Sigmoid colon (tissue), 7 donors: Measurements from ENCODE around the gene SYT11. TPM values are rescaled to one million over a fixed set of nuclear protein-coding genes. Genes with fewer than 3 reads are reported as not detected.
A peak's percentile ranks its signal among the peaks of the same experiment; 100 is the strongest.

ENCODE experiments used
- DNase-seq: peaks from one replicate; pipeline ENCODE4 v3.0.0-alpha.2; 2019
- H3K27ac ChIP-seq, 4 donors: fragments of 200-600 bp; sonication (generic); one replicate each; pipeline ENCODE4 v1.5.1; 2016 to 2019; ENCODE audit warnings: mild to moderate bottlenecking in 1 of 4
- H3K27me3 ChIP-seq, 3 donors: fragments of 200-600 bp; sonication (generic); one replicate each; pipeline ENCODE4 v1.5.1; 2019; ENCODE audit warnings: mild to moderate bottlenecking in 1 of 3
- H3K36me3 ChIP-seq, 4 donors: fragments of 200-600 bp; sonication (generic); one replicate each; pipeline ENCODE4 v1.5.1; 2016 to 2019
- H3K4me1 ChIP-seq, 4 donors: fragments of 200-600 bp; sonication (generic); one replicate each; pipeline ENCODE4 v1.5.1; 2017 to 2019
- H3K4me3 ChIP-seq, 4 donors: fragments of 200-600 bp; sonication (generic); one replicate each; pipeline ENCODE4 v1.5.1; 2017 to 2019; ENCODE audit warnings: mild to moderate bottlenecking in 2 of 4, moderate library complexity in 1 of 4
- H3K9me3 ChIP-seq, 4 donors: fragments of 200-600 bp in 3 of 4; sonication (generic) in 3 of 4; one replicate each; pipeline versions ENCODE4 v1.5.1 to v1.6.1; 2013 to 2019
- EP300 ChIP-seq, 4 donors: sonication (generic); formaldehyde crosslinking; IDR thresholded peaks; one replicate each; pipeline ENCODE4 v1.6.1; 2017; ENCODE audit warnings: antibody characterized with exemption in 4 of 4
- POLR2A ChIP-seq, 2 donors: fragments of 450-650 bp; IDR thresholded peaks; one replicate each; pipeline ENCODE4 v1.6.1; 2016; ENCODE audit warnings: antibody characterized with exemption in 2 of 2, mild to moderate bottlenecking in 2 of 2, moderate library complexity in 2 of 2
- POLR2AphosphoS5 ChIP-seq, 4 donors: sonication (generic); formaldehyde crosslinking; IDR thresholded peaks; one replicate each; pipeline ENCODE4 v1.6.1; 2017; ENCODE audit warnings: antibody characterized with exemption in 4 of 4
- WGBS, 2 donors: extraction: QIAGEN DNeasy Blood & Tissue Kit; methylation state at CpG; one replicate each; pipeline ENCODE4 v1.1.7; 2013; 5-methylcytosine and 5-hydroxymethylcytosine counted together
- intact Hi-C: fragments of 100-400 bp; cut with DNase I; formaldehyde crosslinking; loops from one replicate; pipeline ENCODE4 v1.15.1; 2023
- polyA plus RNA-seq, 3 donors: library from polyadenylated mRNA; stranded (reverse); fragments of 200-250 nt; gene quantifications; one replicate each; pipeline ENCODE4 v1.2.3, GENCODE V29; 2013
- total RNA-seq, 4 donors: library from RNA; depleted of rRNA; stranded (reverse); fragments of >200 nt; gene quantifications; one replicate each; pipeline ENCODE4 v1.1.0, GENCODE V29; 2016
- TF ChIP-seq, protein P1 (sequence below), 4 experiments: fragments of 450-650 bp in 3 of 4; fragments of 200-600 bp in 1 of 4; IDR thresholded peaks; one replicate each; pipeline ENCODE4 v1.5.1; 2016 to 2019; ENCODE audit warnings: antibody characterized with exemption in 4 of 4, mild to moderate bottlenecking in 3 of 4, moderate library complexity in 2 of 4
- donor health status: healthy with polysubstance abuse.
- donor health status: Bipolar disorder and iron deficiency.
- donor health status: healthy.

Gene SYT11
- total and polyA plus RNA-seq, 7 donors = under 0.01 to 29.1 (median 14.0) TPM

- Histone ChIP-seq H3K36me3 (peaks cover 25 to 71% (median 38%) of the 10 kb centered on the region in 4 donors), H3K9me3 (no peaks in the 10 kb centered on the region), H3K27me3 (no peaks in the 10 kb centered on the region), H3K4me3 (peak overlapping the region in 2 of 4 donors; percentile 0 to 23), H3K27ac (no peak overlapping the region), H3K4me1 (peaks cover 0 to 48% (median 47%) of the 10 kb centered on the region in 4 donors)
- TF ChIP-seq POLR2AphosphoS5 (IDR thresholded peaks at IDR 0.05) (no peak), EP300 (IDR thresholded peaks at IDR 0.05) (no peak)
- 33 to 75% methylated on average over 7 of the region's 7 CpGs for WGBS, 2 donors
- intact Hi-C loops = no loop called here
- DNase-seq = no peak
Measured at GRCh38 chr1:155931332-155932038, 72.1 kb downstream of the SYT11 start.

DNA sequence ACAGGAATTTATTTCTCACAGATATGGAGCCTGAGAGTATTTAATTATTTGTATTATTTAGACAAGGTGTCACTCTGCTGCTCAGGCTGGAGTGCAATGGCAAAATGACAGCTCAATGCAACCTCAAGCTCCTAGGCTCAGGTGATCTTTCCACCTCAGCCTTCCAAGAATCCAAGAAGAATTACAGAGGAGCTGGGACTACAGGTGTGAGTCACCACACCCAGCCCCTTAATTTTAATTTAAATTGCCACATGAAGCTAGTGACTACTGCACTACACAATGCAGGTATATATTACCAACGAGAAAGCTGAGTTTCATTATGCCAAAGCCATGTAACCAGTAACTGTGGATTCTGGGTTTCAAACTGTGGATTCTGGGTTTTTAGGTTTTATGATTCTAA is 72.7 kb downstream of the SYT11 start:
- intact Hi-C loops = no loop called here
- peaks cover 19 to 65% (median 32%) of the 10 kb centered on the region in 4 donors for H3K36me3 ChIP-seq
- peaks cover 0 to 48% (median 47%) of the 10 kb centered on the region in 4 donors for H3K4me1 ChIP-seq
- no peak overlapping the region for H3K27ac ChIP-seq
- H3K9me3 ChIP-seq = no peaks in the 10 kb centered on the region
- no peaks in the 10 kb centered on the region for H3K27me3 ChIP-seq
- 21 to 53% methylated on average over 1 of the region's 1 CpG for WGBS, 2 donors
- H3K4me3 ChIP-seq = peak overlapping the region in 1 of 4 donors; percentile 3
- no peak for TF ChIP-seq POLR2A (IDR thresholded peaks at IDR 0.05)
- TF ChIP-seq EP300 (IDR thresholded peaks at IDR 0.05) = no peak
- TF ChIP-seq POLR2AphosphoS5 (IDR thresholded peaks at IDR 0.05) = no peak
- TF ChIP-seq, protein P1, sequence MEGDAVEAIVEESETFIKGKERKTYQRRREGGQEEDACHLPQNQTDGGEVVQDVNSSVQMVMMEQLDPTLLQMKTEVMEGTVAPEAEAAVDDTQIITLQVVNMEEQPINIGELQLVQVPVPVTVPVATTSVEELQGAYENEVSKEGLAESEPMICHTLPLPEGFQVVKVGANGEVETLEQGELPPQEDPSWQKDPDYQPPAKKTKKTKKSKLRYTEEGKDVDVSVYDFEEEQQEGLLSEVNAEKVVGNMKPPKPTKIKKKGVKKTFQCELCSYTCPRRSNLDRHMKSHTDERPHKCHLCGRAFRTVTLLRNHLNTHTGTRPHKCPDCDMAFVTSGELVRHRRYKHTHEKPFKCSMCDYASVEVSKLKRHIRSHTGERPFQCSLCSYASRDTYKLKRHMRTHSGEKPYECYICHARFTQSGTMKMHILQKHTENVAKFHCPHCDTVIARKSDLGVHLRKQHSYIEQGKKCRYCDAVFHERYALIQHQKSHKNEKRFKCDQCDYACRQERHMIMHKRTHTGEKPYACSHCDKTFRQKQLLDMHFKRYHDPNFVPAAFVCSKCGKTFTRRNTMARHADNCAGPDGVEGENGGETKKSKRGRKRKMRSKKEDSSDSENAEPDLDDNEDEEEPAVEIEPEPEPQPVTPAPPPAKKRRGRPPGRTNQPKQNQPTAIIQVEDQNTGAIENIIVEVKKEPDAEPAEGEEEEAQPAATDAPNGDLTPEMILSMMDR (IDR thresholded peaks at IDR 0.05) = no peak
- no peak for DNase-seq

DNA sequence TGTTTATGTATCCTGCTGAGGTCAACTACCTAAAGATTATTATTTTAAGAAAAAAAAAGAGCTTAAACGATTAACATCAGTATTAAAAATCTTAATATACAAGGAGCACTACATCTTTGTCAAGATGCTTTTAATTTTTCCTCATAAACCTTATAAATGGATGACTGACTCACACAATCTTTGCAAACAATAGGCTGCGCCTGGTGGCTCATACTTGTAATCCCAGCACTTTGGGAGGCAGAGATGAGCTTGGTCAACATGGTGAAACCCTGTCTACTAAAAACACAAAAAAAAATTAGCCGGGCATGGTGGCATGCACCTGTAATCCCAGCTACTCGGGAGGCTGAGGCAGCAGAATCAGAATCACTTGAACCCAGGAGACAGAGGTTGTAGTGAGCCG is 73.1 kb downstream of the SYT11 start:
- DNase-seq = no peak
- Histone ChIP-seq H3K9me3 (no peaks in the 10 kb centered on the region), H3K4me1 (peaks cover 0 to 48% (median 47%) of the 10 kb centered on the region in 4 donors), H3K27ac (peak overlapping the region in 2 of 4 donors; percentile 87 to 91), H3K4me3 (peak overlapping the region in 1 of 4 donors; percentile 77), H3K36me3 (peaks cover 15 to 61% (median 28%) of the 10 kb centered on the region in 4 donors), H3K27me3 (no peaks in the 10 kb centered on the region)
- no peak for TF ChIP-seq EP300 (IDR thresholded peaks at IDR 0.05)
- TF ChIP-seq, protein P1 (IDR thresholded peaks at IDR 0.05) = no peak
- no peak for TF ChIP-seq POLR2A (IDR thresholded peaks at IDR 0.05)
- no peak for TF ChIP-seq POLR2AphosphoS5 (IDR thresholded peaks at IDR 0.05)
- intact Hi-C loops = no loop called here
- 36 to 82% methylated on average over 5 of the region's 5 CpGs for WGBS, 2 donors

GRCh38 chr1:155933591-155934096 is 74.3 kb downstream of the SYT11 start:
- H3K4me1 ChIP-seq = peaks cover 0 to 52% (median 47%) of the 10 kb centered on the region in 4 donors
- H3K36me3 ChIP-seq = peaks cover 7 to 50% (median 22%) of the 10 kb centered on the region in 4 donors
- DNase-seq = no peak
- 1 to 5% methylated on average over 10 of the region's 10 CpGs for WGBS, 2 donors
- H3K4me3 ChIP-seq = peak overlapping the region; percentile 73 to 87 (median 80)
- H3K9me3 ChIP-seq = no peaks in the 10 kb centered on the region
- TF ChIP-seq POLR2AphosphoS5 (IDR thresholded peaks at IDR 0.05) = no peak
- TF ChIP-seq, protein P1 (IDR thresholded peaks at IDR 0.05) = no peak
- TF ChIP-seq POLR2A (IDR thresholded peaks at IDR 0.05) = no peak
- no peak for TF ChIP-seq EP300 (IDR thresholded peaks at IDR 0.05)
- no peaks in the 10 kb centered on the region for H3K27me3 ChIP-seq
- H3K27ac ChIP-seq = peak overlapping the region; percentile 87 to 94 (median 89)
- intact Hi-C loops = loop anchor here (2.0 kb wide), 2 partner anchors 23 to 77 kb away; partner anchors contain the start of genes GON4L and RIT1
